B cell (primary cell): Measurements from ENCODE around the gene SNTA1. TPM values are rescaled to one million over a fixed set of nuclear protein-coding genes. Genes with fewer than 3 reads are reported as not detected.

Source experiments
- ATAC-seq: fragments of 200-7000 bp; cut with Tn5 transposase; one replicate; pipeline ENCODE4 v1.10.0; 2021; ENCODE audit warnings: low read depth, mild to moderate bottlenecking, moderate number of reproducible peaks, moderate library complexity
- CTCF ChIA-PET: fragments of 350-600 bp; sonication (Branson Sonifier 250); formaldehyde crosslinking; loops from one replicate; lab custom pipeline; 2021; ENCODE audit warnings: antibody characterized with exemption, inconsistent platforms; lab: Charles Lee
- POLR2A ChIA-PET: fragments of 350-600 bp; sonication (Branson Sonifier 250); formaldehyde crosslinking; loops from one replicate; lab custom pipeline; 2021; ENCODE audit warnings: antibody characterized with exemption; lab: Charles Lee
- DNase-seq: peaks from one replicate; pipeline ENCODE4 v3.0.0; 2013
- H2AFZ ChIP-seq: 2 replicates; pipeline ENCODE4 v1.6.1; 2012; ENCODE audit warnings: mild to moderate bottlenecking, low read depth, low read length; ENCODE audit not compliant: insufficient read depth, poor library complexity, severe bottlenecking
- H3K27ac ChIP-seq, 2 donors: 1 replicate in 1 of 2; 2 replicates in 1 of 2; pipeline ENCODE4 v1.5.1; 2012 to 2013; ENCODE audit warnings: low read length in 2 of 2, mild to moderate bottlenecking in 2 of 2, moderate library complexity in 1 of 2
- H3K27me3 ChIP-seq, 4 experiments: fragments of 200-600 bp in 1 of 4; sonication (generic) in 1 of 4; replicated peaks in 1 of 4; 1 replicate in 2 of 4; 2 replicates in 2 of 4; pipeline versions ENCODE4 v1.6.1 to v1.7.0; 2013 to 2016; ENCODE audit warnings: low read length in 3 of 4, mild to moderate bottlenecking in 2 of 4, mixed read lengths in 1 of 4, moderate library complexity in 1 of 4; ENCODE audit not compliant: insufficient read depth in 4 of 4, control insufficient read depth in 3 of 4; ENCODE audit errors: control extremely low read depth in 1 of 4
- H3K36me3 ChIP-seq, 2 experiments: replicated peaks in 1 of 2; 1 replicate in 1 of 2; 2 replicates in 1 of 2; pipeline versions ENCODE4 v1.6.1 to v1.7.1; 2013; ENCODE audit warnings: low read length in 1 of 2; ENCODE audit not compliant: insufficient read depth in 2 of 2, control insufficient read depth in 1 of 2; ENCODE audit errors: control extremely low read depth in 1 of 2, extremely low read depth in 1 of 2
- H3K4me1 ChIP-seq, 2 donors: fragments of 200-600 bp in 1 of 2; sonication (generic) in 1 of 2; 1 replicate in 1 of 2; 2 replicates in 1 of 2; pipeline versions ENCODE4 v1.5.1 to v1.6.1; 2013 to 2017; ENCODE audit warnings: low read length in 2 of 2; ENCODE audit not compliant: control insufficient read depth in 2 of 2, insufficient read depth in 2 of 2
- H3K4me2 ChIP-seq: replicated peaks from 2 replicates; pipeline ENCODE3; 2012; ENCODE audit warnings: mild to moderate bottlenecking, low read depth, low read length; ENCODE audit not compliant: poor library complexity, severe bottlenecking
- H3K4me3 ChIP-seq, 5 experiments: fragments of 200-600 bp in 1 of 5; sonication (generic) in 1 of 5; 1 replicate in 3 of 5; 2 replicates in 2 of 5; pipeline versions ENCODE4 v1.5.1 to v1.7.0; 2011 to 2016; ENCODE audit warnings: low read length in 4 of 5, mild to moderate bottlenecking in 4 of 5, low read depth in 2 of 5, control low read depth in 1 of 5, moderate library complexity in 1 of 5; ENCODE audit not compliant: insufficient read depth in 1 of 5; ENCODE audit errors: control extremely low read depth in 1 of 5, extremely low read depth in 1 of 5
- H3K79me2 ChIP-seq: fragments of 200-600 bp; sonication (generic); one replicate; pipeline ENCODE4 v1.6.0; 2016; ENCODE audit warnings: low read length; ENCODE audit not compliant: control insufficient read depth, insufficient read depth
- H3K9ac ChIP-seq: fragments of 200-600 bp; sonication (generic); 2 replicates; pipeline ENCODE4 v1.6.1; 2017; ENCODE audit warnings: mild to moderate bottlenecking, low read length, moderate library complexity
- H3K9me3 ChIP-seq, 3 donors: one replicate each; pipeline versions ENCODE4 v1.6.1 to v1.7.1; 2013; ENCODE audit warnings: low read length in 2 of 3; ENCODE audit not compliant: control insufficient read depth in 2 of 3, insufficient read depth in 1 of 3; ENCODE audit errors: control extremely low read depth in 1 of 3
- H4K20me1 ChIP-seq: 2 replicates; pipeline ENCODE4 v1.6.0; 2012; ENCODE audit warnings: mild to moderate bottlenecking, low read length; ENCODE audit not compliant: insufficient read depth, control insufficient read depth, poor library complexity, severe bottlenecking
- H3K27ac Mint-ChIP-seq: one replicate; pipeline ENCODE4 v1.8.0; 2021; ENCODE audit warnings: mixed read lengths
- H3K27me3 Mint-ChIP-seq: one replicate; pipeline ENCODE4 v1.8.0; 2021; ENCODE audit warnings: mixed read lengths
- H3K4me1 Mint-ChIP-seq: one replicate; pipeline ENCODE4 v1.8.0; 2021; ENCODE audit warnings: mixed read lengths
- H3K4me3 Mint-ChIP-seq: one replicate; pipeline ENCODE4 v1.8.0; 2021; ENCODE audit warnings: mixed read lengths
- H3K9me3 Mint-ChIP-seq: one replicate; pipeline ENCODE4 v1.8.0; 2022; ENCODE audit warnings: mixed read lengths; ENCODE audit not compliant: insufficient read depth
- EZH2 ChIP-seq: IDR thresholded peaks from 2 replicates; pipeline ENCODE4 v1.6.1; 2012; ENCODE audit warnings: borderline replicate concordance, low read depth, mild to moderate bottlenecking, moderate library complexity, low read length; ENCODE audit not compliant: insufficient read depth, poor library complexity, severe bottlenecking
- WGBS: methylation state at CpG from one replicate; pipeline ENCODE4 v1.1.5; 2013; ENCODE audit warnings: missing lambda C conversion rate; ENCODE audit not compliant: insufficient coverage; 5-methylcytosine and 5-hydroxymethylcytosine counted together
- intact Hi-C: fragments of 100-400 bp; cut with micrococcal nuclease; formaldehyde crosslinking; loops from one replicate; pipeline ENCODE4 v1.10.0; 2022
- polyA plus RNA-seq: library from polyadenylated mRNA; depleted of rRNA; stranded (reverse); fragments of >200 nt; gene quantifications from 2 replicates; pipeline ENCODE4 v1.2.3, GENCODE V29; 2012
- total RNA-seq, 2 donors: library from RNA; stranded (reverse); fragments of 120-200 nt in 1 of 2; gene quantifications; 1 replicate in 1 of 2; 2 replicates in 1 of 2; pipeline versions ENCODE4 v1.2.3 to v1.2.4, GENCODE V29; 2013 to 2022
- TF ChIP-seq, protein P1 (sequence below): fragments of 200-600 bp; IDR thresholded peaks from one replicate; pipeline ENCODE4 v1.8.0; 2022; ENCODE audit warnings: antibody characterized with exemption, mild to moderate bottlenecking

Gene SNTA1
- total and polyA plus RNA-seq, 2 donors (not counting 1 experiment from before 2014, with no cell fraction given) = 7.0 to 9.9 TPM

DNA sequence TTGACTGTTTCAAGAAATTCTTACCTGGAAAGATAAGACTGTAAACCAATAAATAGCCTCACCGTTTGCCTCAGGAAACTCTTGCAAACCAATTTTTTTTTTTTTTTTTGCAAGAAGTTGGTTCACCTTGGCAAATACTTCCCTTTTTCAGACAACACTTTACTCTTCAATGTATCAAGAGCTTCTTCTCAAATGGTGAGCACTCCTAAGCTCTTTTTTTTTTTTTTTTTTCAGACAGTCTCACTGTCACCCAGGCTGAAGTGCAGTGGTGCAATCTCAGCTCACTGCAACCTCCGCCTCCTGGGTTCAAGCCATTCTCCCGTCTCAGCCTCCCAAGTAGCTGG, 22.7 kb upstream of the SNTA1 start:
- no peak for TF ChIP-seq EZH2
- TF ChIP-seq, protein P1, sequence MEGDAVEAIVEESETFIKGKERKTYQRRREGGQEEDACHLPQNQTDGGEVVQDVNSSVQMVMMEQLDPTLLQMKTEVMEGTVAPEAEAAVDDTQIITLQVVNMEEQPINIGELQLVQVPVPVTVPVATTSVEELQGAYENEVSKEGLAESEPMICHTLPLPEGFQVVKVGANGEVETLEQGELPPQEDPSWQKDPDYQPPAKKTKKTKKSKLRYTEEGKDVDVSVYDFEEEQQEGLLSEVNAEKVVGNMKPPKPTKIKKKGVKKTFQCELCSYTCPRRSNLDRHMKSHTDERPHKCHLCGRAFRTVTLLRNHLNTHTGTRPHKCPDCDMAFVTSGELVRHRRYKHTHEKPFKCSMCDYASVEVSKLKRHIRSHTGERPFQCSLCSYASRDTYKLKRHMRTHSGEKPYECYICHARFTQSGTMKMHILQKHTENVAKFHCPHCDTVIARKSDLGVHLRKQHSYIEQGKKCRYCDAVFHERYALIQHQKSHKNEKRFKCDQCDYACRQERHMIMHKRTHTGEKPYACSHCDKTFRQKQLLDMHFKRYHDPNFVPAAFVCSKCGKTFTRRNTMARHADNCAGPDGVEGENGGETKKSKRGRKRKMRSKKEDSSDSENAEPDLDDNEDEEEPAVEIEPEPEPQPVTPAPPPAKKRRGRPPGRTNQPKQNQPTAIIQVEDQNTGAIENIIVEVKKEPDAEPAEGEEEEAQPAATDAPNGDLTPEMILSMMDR = no peak
- Histone ChIP-seq H3K9ac (peak overlapping the region; percentile 28), H3K4me2 (peak overlapping the region; percentile 63), H2AFZ (peak overlapping the region; percentile 1), H3K27me3 (no peaks in the 10 kb centered on the region), H3K36me3 (no peaks in the 10 kb centered on the region), H3K4me1 (peaks cover 24 to 25% of the 10 kb centered on the region in 2 donors), H3K79me2 (no peaks in the 10 kb centered on the region), H3K27ac (peak overlapping the region in 1 of 2 donors; percentile 60), H3K4me3 (peak overlapping the region in 1 of 5 experiments; percentile 49), H4K20me1 (no peaks in the 10 kb centered on the region), H3K9me3 (peaks cover 0 to 6% (median 0%) of the 10 kb centered on the region in 3 donors)
- intact Hi-C loops = no loop called here
- ChIA-PET CTCF (interaction anchor here (0.8 to 1.4 kb wide), 4 partner anchors 53 to 202 kb away, joined by 3 to 4 read pairs (median 3); no protein-coding TSS in a partner anchor), POLR2A (interaction anchor here (0.6 to 0.7 kb wide), 4 partner anchors 24 to 267 kb away, joined by 3 to 7 read pairs (median 4); no protein-coding TSS in a partner anchor)
- WGBS = 0% methylated on average over 1 of the region's 3 CpGs
- no peaks in the 10 kb centered on the region for H3K9me3 Mint-ChIP-seq
- H3K4me1 Mint-ChIP-seq = peaks cover 23% of the 10 kb centered on the region
- peak overlapping the region; percentile 82 for H3K27ac Mint-ChIP-seq
- H3K4me3 Mint-ChIP-seq = peak overlapping the region; percentile 30
- ATAC-seq (peak; percentile 61), DNase-seq (peak; percentile 62)
- H3K27me3 Mint-ChIP-seq = no peaks in the 10 kb centered on the region

DNA sequence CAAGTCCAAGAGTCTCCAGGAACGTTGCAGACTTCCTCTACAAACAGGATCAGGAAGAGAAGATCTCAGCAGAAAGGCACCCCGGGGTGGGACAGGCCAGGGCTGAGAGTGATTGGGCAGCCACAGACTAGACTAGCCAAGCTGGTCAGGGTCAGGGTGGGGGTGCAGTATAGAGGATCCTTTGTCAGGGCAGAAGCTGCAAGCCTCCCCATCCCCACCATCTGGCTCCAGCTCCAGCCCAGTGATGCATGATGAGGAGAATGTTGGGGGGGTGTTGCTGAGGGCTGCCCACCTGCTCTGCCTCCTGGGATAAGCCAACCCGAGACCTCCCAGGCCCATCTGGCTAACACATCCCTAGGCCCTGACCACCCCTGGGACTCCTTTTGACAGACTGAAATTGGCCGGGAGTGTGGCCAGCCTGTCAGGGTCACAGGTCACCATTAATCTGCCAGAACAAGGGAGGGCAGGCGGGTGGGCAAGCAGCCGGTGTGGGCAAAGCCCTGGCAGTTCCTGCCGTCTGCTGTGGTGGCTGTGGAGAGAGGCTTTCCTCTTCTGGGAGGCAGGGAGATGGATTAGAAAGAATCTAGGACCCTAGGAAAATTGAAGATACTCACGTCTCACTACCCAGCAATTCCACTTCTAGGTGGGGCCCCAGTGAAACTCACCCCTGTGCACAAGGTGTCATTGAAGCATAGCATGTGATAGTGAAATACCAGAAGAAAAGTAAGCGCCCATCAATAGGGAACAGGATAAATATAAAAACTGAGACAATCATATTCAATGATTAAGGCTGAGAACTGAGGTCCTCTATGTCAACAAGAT, 22.1 kb upstream of the SNTA1 start:
- peak overlapping the region; percentile 82 for H3K27ac Mint-ChIP-seq
- H3K9me3 ChIP-seq = peaks cover 0 to 6% (median 0%) of the 10 kb centered on the region in 3 donors
- peaks cover 23% of the 10 kb centered on the region for H3K4me1 Mint-ChIP-seq
- H3K36me3 ChIP-seq = no peaks in the 10 kb centered on the region
- no peaks in the 10 kb centered on the region for H3K9me3 Mint-ChIP-seq
- peak overlapping the region; percentile 1 for H2AFZ ChIP-seq
- no peaks in the 10 kb centered on the region for H3K27me3 ChIP-seq
- CTCF ChIA-PET = interaction anchor here (0.8 to 1.4 kb wide), 4 partner anchors 52 to 203 kb away, joined by 3 to 4 read pairs (median 3); no protein-coding TSS in a partner anchor
- H4K20me1 ChIP-seq = no peaks in the 10 kb centered on the region
- H3K4me3 Mint-ChIP-seq = peak overlapping the region; percentile 30
- ATAC-seq = peak; percentile 54
- peak overlapping the region in 1 of 5 experiments; percentile 49 for H3K4me3 ChIP-seq
- no peaks in the 10 kb centered on the region for H3K27me3 Mint-ChIP-seq
- intact Hi-C loops = no loop called here
- peak overlapping the region; percentile 28 for H3K9ac ChIP-seq
- H3K27ac ChIP-seq = peak overlapping the region; percentile 50 to 60
- POLR2A ChIA-PET = interaction anchor here (0.6 to 0.7 kb wide), 3 partner anchors 25 to 266 kb away, joined by 3 to 7 read pairs (median 4); no protein-coding TSS in a partner anchor
- no peaks in the 10 kb centered on the region for H3K79me2 ChIP-seq
- WGBS = 78% methylated on average over 2 of the region's 9 CpGs
- peaks cover 24 to 28% of the 10 kb centered on the region in 2 donors for H3K4me1 ChIP-seq
- peak overlapping the region; percentile 63 for H3K4me2 ChIP-seq
- TF ChIP-seq, protein P1 = no peak
- no peak for TF ChIP-seq EZH2
- DNase-seq = no peak
